Fibroblast of the conjunctiva (primary cell): ENCODE results near the gene EFCAB12.
"Not testable (repeated sequence)": the region's sequence is repeated elsewhere in the genome, so short reads cannot be mapped to it uniquely, and the experiment has no call there.

Experiments
- DNase-seq: peaks from one replicate; pipeline ENCODE4 v3.0.0-alpha.2; 2010; ENCODE audit warnings: low read depth

The EFCAB12 gene

GRCh38 chr3:129365296-129366136 is 62.9 kb downstream of the EFCAB12 start:
- DNase-seq: no peak

- not testable (repeated sequence) for DNase-seq
Observed at GRCh38 chr3:129364811-129365210, 63.6 kb downstream of the EFCAB12 start.

- not testable (repeated sequence) for DNase-seq
Observed at GRCh38 chr3:129363356-129363755, 65.1 kb downstream of the EFCAB12 start.

GRCh38 chr3:129360705-129361460 is 67.6 kb downstream of the EFCAB12 start:
- DNase-seq: no peak

GRCh38 chr3:129360171-129360611 is 68.2 kb downstream of the EFCAB12 start:
- DNase-seq: no peak

GRCh38 chr3:129358772-129359371 is 69.6 kb downstream of the EFCAB12 start:
- no peak for DNase-seq

GRCh38 chr3:129358177-129358771 is 70.2 kb downstream of the EFCAB12 start:
- no peak for DNase-seq

- no peak for DNase-seq
Observed at GRCh38 chr3:129357616-129358015, 70.8 kb downstream of the EFCAB12 start.

GRCh38 chr3:129356756-129357425 is 71.5 kb downstream of the EFCAB12 start:
- DNase-seq: no peak

GRCh38 chr3:129353589-129353941 is 74.9 kb downstream of the EFCAB12 start:
- DNase-seq: no peak

- no peak for DNase-seq
Observed at GRCh38 chr3:129352650-129353588, 75.5 kb downstream of the EFCAB12 start.

GRCh38 chr3:129352045-129352444 is 76.4 kb downstream of the EFCAB12 start:
- no peak for DNase-seq
